Measurements from ENCODE around the gene ANKFN1.

DNA sequence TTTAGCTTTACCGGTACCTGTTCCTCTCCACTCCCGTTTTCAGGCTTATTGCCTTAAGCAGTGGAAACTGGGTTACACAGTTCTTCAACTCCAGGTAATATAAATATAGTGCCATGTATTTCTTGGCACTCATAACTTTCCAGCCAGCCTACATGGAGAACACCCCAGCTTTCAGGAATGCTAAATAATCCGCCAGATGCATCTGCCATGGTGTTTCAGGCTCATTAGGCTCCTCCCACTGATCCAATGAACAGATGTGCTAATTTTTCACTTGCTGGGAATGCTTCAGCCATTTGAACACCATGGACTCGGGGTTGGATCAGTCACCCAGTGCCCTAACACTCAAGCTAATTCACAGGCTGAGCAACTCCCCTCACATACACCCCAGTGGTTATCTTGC lies 4.6 kb downstream of the ANKFN1 start:
- no peak for TF ChIP-seq EZH2 (IDR thresholded peaks at IDR 0.05; ENCODE audit: borderline replicate concordance, low read length)
- TF ChIP-seq, protein P1, sequence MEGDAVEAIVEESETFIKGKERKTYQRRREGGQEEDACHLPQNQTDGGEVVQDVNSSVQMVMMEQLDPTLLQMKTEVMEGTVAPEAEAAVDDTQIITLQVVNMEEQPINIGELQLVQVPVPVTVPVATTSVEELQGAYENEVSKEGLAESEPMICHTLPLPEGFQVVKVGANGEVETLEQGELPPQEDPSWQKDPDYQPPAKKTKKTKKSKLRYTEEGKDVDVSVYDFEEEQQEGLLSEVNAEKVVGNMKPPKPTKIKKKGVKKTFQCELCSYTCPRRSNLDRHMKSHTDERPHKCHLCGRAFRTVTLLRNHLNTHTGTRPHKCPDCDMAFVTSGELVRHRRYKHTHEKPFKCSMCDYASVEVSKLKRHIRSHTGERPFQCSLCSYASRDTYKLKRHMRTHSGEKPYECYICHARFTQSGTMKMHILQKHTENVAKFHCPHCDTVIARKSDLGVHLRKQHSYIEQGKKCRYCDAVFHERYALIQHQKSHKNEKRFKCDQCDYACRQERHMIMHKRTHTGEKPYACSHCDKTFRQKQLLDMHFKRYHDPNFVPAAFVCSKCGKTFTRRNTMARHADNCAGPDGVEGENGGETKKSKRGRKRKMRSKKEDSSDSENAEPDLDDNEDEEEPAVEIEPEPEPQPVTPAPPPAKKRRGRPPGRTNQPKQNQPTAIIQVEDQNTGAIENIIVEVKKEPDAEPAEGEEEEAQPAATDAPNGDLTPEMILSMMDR (conservative IDR thresholded peaks at IDR 0.05 in 1 of 2, IDR thresholded peaks at IDR 0.05 in 1 of 2; ENCODE audit: extremely low read depth in 1 of 2, insufficient read depth in 1 of 2, low read depth in 1 of 2, low read length in 2 of 2) = no peak
